HG03558 (cell line): ENCODE measurements around the gene HINT1.
A peak's percentile ranks its signal among the peaks of the same experiment; 100 is the strongest.
"Not testable (repeated sequence)": the region's sequence is repeated elsewhere in the genome, so short reads cannot be mapped to it uniquely, and the experiment has no call there.

Experiments used
- ATAC-seq: cut with Tn5 transposase; IDR thresholded peaks from one replicate; pipeline ENCODE4 v1.9.1; 2021; ENCODE audit warnings: moderate number of reproducible peaks; ENCODE audit not compliant: unreplicated experiment; ENCODE audit errors: extremely low read depth

HINT1 gene

DNA sequence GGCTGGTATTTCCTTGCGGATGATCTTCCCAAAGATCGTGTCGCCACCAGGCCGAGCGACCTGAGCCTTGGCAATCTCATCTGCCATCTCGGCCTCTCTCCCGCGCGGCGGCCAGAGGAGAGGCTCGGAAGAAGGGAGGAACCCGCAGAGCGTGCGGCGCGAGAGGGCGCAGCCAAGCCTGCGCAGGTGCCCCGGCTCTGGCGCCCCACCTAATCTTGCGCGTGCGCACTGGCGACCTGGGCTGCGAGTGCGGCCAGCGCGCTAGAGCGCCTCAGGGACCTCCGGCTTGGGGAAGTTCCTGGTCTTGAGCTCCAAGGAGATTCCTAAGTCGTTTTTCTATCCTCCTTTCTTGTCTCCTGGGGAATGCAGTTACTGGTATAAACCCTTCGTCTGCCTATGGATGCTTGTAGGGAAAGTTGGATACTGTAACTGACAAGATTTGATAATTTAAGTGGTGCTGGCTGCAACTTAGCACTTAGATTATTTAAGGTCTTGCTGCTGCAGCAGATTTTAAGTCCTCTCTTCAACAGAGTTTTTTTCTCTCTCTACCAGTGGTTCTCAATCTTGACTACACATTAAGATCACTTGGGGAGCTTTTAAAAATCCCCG lies at the start of gene HINT1:
Gene HINT1, minus strand, starts transcription at position 138 of the 609 bp plus-strand sequence. Its CDS starts 51 bp downstream, at position 87.
- ATAC-seq, result peak; percentile 80

DNA sequence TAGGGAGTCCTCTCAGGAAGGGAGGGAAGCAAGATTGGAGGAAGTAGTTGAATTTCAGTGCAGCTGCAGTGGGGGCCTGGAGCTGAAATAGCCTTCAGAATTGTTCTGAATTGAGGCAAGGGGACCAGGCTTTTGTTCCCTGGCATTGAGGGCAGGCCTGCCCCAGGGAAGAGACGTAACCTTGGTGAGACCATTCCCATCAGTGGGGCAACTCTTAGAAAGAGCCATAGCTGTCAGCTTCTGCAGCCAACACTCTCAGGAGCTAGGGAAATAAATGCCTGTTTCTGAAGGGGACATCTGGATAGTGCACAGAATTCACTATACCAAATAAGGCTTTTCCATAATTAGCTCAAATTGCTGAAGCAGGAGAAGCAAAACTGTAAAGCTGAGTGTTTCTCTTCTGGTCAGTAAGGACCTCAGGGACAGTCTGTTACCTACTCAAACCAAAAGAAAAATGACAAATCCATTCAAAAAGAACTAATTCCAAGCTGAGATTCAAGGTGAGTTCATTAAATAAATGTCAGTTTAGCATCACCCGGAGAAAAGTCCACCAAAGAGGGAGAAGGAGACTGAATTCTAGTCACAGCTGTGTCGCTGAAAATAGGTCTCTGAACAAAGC lies 49.7 kb upstream of the HINT1 start:
- ATAC-seq, result no peak

DNA sequence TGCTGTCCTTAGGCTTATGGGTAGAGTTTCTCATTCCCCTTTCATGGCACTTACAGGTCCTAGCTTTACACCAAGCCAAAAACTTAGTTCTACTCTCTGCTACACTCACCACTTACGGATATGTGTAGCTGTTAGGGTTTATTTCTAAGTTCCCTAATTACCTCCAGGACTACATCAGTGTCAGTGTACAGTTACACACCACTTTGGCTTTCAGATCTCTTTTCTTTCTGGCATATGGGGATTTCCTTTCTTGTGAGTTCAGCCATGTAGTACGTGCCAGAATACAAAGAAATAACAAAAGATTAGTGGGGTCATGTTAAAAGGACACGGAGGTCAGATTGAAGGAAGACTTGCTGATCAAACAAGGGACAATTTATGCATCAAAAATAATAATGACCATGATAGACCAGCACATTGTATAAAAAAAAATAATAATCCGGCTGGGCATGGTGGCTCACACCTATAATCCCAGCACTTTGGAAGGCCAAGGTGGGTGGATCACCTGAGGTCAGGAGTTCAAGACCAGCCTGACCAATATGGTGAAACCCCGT lies 47.5 kb upstream of the HINT1 start:
- ATAC-seq, result peak; percentile 25

DNA sequence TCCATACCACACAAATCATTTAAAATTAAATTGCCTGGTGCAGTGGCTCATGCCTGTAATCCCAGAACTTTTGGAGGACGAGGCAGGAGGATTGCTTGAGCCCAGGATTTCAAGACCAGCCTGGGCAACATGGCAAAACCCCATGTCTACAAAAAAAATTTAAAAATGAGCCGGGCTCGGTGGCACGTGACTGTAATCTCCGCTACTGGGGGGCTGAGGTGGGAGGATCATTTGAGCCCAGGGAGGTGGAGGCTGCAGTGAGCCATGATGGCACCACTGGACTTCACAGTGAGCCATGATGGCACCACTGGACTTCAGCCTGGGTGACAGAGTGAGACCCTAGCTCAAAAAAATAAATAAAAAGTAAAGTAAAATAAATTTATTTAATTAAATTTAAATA lies 46.6 kb upstream of the HINT1 start:
- no peak for ATAC-seq

DNA sequence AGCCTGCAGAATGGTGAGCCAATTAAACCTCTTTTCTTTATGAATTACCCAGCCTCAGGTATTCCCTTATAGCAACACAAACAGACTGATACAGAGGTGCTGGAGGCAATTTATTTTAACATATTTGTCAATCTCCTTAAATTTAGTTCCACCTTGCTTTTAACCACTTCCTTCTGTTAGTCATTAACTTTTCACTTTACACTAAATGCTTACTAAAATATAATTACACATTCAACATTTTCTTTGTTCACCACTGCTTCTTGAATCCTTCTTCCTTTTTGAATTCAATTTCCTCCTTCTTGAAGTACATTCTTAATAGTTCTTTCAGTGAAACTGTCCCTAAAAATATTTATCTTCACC lies 45.1 kb upstream of the HINT1 start:
- no peak for ATAC-seq

DNA sequence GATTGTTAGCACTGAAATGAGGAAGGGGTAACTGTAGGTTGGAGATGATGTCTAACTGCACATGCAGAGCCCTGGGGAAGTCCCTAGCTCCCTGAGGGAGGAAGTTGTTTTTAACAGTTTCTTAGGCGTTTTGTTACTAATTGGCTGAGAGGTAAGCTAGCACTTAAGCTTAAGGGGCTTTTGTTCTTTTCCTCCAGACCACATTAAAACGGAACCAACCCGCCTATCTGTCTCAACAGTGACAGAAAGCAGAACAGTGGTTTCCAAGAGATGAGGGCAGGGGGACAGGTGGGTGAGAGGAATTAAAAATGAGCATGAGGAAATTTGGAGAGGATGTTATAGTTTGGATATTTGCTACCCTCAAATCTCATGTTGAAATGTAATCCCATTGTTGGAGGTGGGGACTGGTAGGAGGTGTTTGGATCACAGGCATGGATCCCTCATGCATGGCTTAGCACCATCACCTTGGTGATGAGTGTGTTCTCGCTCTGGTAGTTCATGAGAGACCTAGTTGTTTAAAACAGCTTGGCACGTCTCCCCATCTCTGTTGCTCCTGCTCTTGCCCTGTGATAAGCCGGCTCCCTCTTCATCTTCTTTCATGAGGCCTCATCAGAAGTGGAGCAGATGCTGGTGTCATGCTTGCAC lies 44.6 kb upstream of the HINT1 start:
- peak; percentile 90 for ATAC-seq

DNA sequence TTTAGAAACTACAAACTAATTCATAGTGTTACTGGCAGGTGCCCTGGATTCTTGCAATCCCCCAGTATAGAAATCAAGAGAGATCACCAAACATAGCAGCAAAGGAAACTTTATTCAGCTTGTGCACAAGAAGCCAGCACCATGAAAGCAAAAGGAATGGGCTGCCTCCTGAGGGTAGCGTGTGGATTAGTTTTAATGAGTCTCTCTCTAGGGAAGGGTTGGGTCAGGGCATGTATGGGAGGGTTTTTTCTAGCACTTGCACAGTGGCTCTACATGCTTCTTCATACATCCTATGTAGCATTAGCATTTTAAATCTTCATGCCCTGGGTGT lies 44.1 kb upstream of the HINT1 start:
- no peak for ATAC-seq

DNA sequence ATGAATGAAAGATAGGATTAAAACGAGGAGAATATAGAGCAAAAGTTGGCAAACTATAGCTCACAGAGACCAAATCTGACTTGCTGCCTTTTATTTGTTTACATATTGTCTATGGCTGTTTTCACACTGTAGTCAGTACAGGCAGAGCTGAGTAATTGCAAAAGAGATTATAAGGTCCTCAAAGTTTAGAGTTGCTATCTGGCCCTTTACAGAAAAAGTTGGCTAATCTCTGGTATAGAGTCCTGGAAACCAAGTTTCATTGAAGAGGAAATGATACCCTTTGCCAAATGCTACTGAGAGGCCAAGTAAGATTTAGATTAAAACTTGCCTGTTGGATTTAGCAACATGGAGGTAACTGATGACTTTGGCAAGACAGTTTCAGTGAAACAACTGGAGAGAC lies 41.7 kb upstream of the HINT1 start:
- no peak for ATAC-seq

DNA sequence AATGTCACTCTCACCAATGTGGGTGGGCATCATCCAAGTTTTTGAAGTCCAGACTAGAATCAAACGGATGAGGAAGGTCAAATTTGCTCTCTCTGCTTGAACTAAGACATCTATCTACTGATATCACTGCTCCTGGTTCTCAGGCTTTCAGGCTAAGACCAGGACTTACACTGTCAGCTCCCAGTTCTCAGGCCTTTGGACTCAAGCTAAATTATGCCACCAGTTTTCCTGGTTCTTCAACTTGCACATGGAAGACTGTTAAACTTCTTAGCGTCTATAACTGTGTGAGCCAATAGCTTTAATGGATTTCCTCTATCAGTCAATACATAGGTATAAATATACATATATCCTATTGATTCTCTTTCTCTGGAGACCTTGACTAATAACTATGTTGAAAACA lies 41.0 kb upstream of the HINT1 start:
- no peak for ATAC-seq

DNA sequence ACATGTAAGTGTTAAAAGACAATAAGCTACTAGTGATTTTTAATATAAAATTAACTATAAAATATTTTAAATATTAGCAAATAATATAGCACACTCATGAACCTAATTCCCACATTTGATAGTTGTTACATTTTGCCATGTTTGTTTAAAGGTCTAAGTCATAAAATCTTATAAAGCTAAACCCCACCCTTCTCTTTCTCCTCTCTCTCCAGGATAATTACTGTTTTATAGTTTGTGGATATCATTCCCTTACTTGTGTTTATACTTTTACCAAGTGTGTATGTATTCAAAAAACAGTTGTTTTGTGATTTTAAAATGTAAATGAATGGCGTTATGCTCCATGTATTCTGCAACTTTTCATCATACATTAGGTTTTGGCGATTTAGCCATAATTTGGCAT lies 39.9 kb upstream of the HINT1 start:
- no peak for ATAC-seq

DNA sequence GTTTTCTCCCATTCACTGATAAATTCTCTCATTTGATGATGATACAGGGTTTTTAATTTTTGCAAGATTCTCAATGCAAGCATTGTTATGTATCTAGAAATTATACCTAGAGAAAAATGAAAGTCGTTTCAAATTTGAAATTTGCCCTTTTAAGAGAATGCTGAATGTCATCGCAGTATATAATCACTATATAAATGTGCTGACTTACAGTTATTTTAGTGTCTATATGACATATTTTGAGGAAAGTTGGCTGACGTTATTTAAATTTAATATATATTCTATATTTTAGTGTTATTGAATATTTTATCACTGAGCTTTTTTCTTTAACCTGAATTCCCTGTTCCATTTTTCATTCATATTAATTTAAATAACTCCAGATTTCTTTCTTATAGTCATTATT lies 35.5 kb upstream of the HINT1 start:
- ATAC-seq, result no peak

DNA sequence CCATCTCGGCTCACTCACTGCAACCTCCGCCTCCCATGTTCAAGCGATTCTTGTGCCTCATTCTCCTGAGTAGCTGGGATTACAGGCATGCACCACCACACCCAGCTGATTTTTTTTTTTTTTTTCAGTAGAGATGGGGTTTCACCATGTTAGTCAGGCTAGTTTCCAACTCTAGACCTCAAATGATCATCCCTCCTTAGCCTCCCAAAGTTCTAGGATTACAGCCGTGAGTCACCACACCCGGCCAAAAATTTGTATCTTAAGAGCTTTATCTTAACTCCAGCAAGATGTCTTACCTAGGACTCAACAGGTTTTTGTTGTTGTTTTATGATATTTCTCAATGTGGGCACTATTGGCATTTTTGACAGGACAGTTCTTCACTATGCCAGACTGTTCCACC lies 33.6 kb upstream of the HINT1 start:
- ATAC-seq, result no peak

DNA sequence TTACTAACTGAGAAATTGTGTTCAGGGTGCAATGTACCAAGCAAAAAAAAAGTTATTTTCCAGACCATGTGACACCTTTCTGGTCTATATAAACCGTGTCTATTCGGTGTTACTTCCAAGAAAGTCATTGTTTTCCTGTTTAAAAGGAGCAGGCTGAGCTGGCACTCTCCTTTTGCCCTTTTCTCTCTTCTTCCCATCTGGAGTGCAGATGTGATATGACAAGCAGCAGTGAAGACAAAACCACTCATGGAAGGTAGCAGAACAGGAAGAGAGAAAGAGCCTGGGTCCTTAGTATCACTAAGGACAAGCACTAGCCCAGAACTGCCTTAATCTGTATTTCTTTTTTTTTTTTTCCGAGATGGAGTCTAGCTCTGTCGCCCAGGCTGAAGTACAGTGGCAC lies 31.3 kb upstream of the HINT1 start:
- ATAC-seq, result no peak

DNA sequence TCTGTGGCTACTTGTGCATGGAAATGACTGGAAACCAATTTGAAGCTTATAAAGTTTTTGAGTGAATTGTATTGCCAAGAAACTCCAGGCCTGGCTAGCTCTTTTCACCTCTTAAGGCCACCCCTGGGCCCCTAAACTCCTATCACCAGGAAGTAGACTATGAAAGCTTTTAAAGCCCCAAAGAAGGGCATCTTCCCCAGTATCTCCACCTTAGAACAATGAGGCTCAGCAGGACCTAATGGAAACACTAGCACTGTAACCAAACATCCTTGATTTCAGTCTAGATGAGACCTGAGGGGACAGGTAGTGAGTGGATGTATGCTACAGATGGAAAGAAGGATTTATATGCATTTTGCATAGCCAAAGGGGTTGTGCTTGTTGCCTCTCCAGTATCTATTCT lies 30.6 kb upstream of the HINT1 start:
- no peak for ATAC-seq

DNA sequence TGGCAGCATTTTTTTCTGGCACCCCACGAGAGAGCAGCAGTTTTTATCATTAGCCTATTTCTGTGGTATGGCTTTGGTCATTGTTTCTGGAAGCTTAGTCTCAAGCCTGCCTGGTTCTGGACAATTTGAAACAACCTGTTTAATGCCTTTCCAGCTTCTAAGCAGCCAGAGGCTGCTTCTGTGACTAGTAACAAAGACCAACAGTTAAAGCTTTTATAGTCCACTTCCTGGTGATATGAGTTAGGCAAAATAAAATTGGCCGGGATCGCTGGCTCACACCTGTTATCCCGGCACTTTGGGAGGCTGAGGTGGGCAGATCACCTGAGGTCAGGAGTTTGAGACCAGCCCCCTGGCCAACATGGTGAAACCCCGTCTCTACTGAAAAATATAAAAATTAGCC lies 29.7 kb upstream of the HINT1 start:
- no peak for ATAC-seq

DNA sequence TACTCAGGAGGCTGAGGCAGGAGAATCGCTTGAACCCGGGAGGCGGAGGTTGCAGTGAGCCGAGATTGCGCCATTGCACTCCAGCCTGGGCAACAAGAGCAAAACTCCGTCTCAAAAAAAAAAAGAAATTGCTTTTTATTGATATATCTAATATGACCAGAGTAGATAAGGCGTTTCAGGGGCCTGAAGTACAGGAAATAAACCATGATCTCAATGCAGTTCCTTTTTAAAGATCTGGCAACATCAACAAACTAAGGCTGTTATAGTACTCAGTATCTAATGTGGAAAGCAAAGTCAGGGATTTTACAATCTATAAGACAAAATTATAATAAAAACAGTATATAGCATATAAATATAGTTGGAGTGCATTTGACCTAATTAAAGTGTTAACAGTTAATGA lies 28.8 kb upstream of the HINT1 start:
- not testable (repeated sequence) for ATAC-seq

DNA sequence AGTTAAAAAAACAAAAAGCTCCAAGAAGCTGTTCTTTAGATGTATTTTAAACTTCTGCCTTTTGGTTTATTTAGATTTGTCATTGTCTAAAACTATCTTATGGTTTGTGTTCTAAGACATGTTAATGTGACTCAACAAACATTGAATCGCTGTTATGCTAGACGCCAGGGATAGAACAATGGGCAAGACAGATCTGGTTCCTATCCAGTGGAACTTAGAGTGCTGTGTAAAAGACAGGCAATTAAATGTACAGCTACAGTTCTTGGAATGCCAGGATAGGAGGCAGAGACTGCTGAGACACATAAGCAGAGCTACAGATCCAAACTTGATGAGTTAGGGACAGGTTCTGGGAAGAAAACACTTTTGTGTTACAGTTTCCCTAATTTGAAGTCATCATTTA lies 28.1 kb upstream of the HINT1 start:
- no peak for ATAC-seq

DNA sequence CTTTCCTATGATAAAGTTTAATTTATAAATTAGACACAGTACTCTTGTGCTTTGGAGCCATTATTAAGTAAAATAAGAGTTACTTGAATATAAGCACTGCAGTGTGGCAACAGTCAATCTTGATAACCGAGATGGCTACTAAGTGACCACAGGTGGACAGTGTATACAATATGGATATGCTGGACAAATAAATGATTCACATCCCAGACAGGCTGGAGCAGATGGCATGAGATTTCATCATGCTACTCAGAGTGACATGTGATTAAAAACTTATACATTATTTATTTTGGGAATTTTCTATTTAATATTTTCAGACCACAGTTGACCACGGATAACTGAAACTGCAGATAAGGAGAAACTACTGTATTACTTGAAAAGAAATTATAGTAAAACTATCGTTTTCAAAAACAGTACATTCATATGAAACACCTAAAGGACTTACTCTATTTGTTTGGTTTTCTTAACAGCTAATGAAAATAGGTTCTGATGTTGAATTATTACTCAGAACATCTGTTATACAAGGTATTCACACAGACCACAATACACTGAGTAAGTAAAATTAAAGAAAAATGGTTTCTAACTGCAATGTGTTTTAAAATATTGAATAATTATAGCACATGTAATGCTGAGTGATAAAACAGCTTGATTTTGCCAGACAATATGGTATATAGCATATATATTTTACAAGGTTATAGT lies 21.7 kb upstream of the HINT1 start:
- ATAC-seq, result no peak

DNA sequence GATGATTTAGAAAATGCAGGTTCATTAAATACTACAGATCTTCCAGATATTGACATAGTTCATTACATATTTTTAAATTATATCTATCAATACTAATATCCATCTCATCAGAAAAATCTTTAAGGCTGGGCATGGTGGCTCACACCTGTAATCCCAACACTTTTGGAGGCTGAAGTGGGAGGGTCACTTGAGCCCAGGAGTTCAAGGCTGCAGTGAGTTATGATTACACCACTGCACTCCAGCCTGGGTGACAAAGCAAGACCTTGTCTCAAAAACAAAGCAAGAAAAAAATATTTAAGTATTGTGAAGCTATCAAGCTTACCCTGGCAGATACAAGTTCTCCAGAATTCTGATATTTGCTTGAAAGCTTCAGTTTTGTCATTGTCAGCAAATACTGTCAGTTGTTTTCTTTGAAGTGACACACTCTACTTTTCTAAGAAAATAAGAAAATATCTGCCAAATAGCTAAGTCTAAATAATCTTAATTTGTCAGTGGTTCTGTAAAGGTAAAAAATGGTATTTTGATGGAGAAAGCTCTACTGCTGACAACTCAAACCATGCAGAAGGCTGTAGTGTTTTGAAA lies 20.6 kb upstream of the HINT1 start:
- ATAC-seq, result no peak

DNA sequence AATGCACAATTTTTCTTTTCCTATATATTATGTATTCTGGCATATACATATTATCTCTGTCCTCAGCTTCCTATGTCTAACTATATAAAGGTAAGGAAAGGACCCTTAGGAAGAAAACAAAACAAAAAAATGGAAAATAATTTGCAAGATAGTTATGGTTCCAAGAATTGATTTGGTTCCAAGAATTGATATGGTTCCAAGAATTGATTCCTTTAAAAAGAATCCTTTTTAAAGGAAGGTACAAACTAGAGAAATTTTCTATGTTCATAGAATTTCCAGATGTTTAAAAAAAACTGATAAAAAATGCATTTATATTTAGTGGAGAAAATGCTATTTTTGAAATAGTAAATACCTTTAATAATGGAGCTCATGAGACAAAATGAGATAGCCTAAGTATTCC lies 17.8 kb upstream of the HINT1 start:
- no peak for ATAC-seq

DNA sequence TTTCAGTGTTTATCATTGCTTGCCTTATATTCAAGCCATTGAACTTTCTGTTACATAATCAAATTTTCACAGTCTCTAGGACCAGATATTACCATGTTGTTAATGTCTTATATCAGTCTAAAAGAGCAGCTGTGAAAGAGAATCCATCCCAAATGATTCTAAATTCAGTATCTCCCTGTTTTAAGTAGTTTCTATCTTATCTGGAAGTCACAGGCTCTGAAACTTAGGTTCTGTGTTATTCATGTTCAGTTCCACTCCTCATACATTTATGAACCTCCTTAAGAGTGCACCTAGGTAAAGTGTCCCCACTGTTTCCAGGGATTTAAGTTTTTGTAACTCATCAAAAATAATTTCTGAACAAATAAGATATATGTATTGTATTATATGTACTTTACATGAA lies 15.4 kb upstream of the HINT1 start:
- ATAC-seq, result no peak
